HepG2 (cell line): ENCODE data around the gene MIF. TPM values are rescaled to one million over a fixed set of nuclear protein-coding genes. Genes with fewer than 3 reads are reported as not detected.

ENCODE experiments used
- ATF6 ChIP-seq: sonication (generic); formaldehyde crosslinking; conservative IDR thresholded peaks from 2 replicates; pipeline ENCODE4 v1.4.0; 2020; ENCODE audit warnings: missing genetic modification reagents
- GRHL1 ChIP-seq: sonication (generic); formaldehyde crosslinking; conservative IDR thresholded peaks from 2 replicates; pipeline ENCODE4 v1.8.0; 2022; ENCODE audit warnings: missing genetic modification reagents
- HIC2 ChIP-seq: sonication (generic); formaldehyde crosslinking; IDR thresholded peaks from 2 replicates; pipeline ENCODE4 v1.9.0; 2022; ENCODE audit warnings: low read depth, missing genetic modification reagents
- HNRNPUL1 ChIP-seq: fragments of 200-400 bp; formaldehyde crosslinking; IDR thresholded peaks from 2 replicates; pipeline ENCODE4 v1.6.1; 2017; ENCODE audit warnings: low read depth, mild to moderate bottlenecking, low read length, moderate library complexity
- JUN ChIP-seq: sonication (generic); formaldehyde crosslinking; IDR thresholded peaks from 2 replicates; pipeline ENCODE4 v1.4.0; 2020; ENCODE audit warnings: mild to moderate bottlenecking, missing genetic modification reagents
- MNT ChIP-seq: fragments of 450-650 bp; IDR thresholded peaks from 2 replicates; pipeline ENCODE4 v1.6.1; 2016
- NAIF1 ChIP-seq: sonication (generic); formaldehyde crosslinking; IDR thresholded peaks from 2 replicates; pipeline ENCODE4 v1.5.0; 2020; ENCODE audit warnings: mild to moderate bottlenecking, missing genetic modification reagents, borderline replicate concordance
- PCBP1 ChIP-seq: fragments of 200-400 bp; formaldehyde crosslinking; IDR thresholded peaks from 2 replicates; pipeline ENCODE4 v1.6.1; 2017; ENCODE audit warnings: mild to moderate bottlenecking, low read depth, low read length, borderline replicate concordance
- PHF8 ChIP-seq: sonication (generic); formaldehyde crosslinking; IDR thresholded peaks from 2 replicates; pipeline ENCODE4 v1.5.0; 2020; ENCODE audit warnings: missing genetic modification reagents
- POLR2AphosphoS5 ChIP-seq: IDR thresholded peaks from 2 replicates; pipeline ENCODE4 v1.6.1; 2012; ENCODE audit warnings: low read depth, low read length
- SIN3A ChIP-seq: IDR thresholded peaks from 2 replicates; pipeline ENCODE4 v1.6.1; 2011; ENCODE audit warnings: low read depth, mild to moderate bottlenecking, control low read depth, low read length, borderline replicate concordance
- USF2 ChIP-seq, 2 experiments: sonication (generic) in 1 of 2; formaldehyde crosslinking in 1 of 2; IDR thresholded peaks; 2 replicates each; pipeline versions ENCODE4 v1.5.1 to v1.6.1; 2011 to 2020; ENCODE audit warnings: borderline replicate concordance in 1 of 2, low read depth in 1 of 2, low read length in 1 of 2, mild to moderate bottlenecking in 1 of 2, missing genetic modification reagents in 1 of 2, moderate library complexity in 1 of 2
- ZEB1 ChIP-seq: IDR thresholded peaks from 2 replicates; pipeline ENCODE4 v1.6.1; 2012; ENCODE audit warnings: mild to moderate bottlenecking, low read depth, inconsistent platforms; ENCODE audit not compliant: insufficient replicate concordance
- ZNF275 ChIP-seq: sonication (generic); formaldehyde crosslinking; IDR thresholded peaks from 2 replicates; pipeline ENCODE4 v1.8.0; 2022; ENCODE audit warnings: missing genetic modification reagents, mild to moderate bottlenecking, inconsistent platforms, borderline replicate concordance
- ZNF34 ChIP-seq: sonication (generic); formaldehyde crosslinking; IDR thresholded peaks from 2 replicates; pipeline ENCODE4 v1.4.0; 2020; ENCODE audit warnings: mild to moderate bottlenecking, missing genetic modification reagents, borderline replicate concordance
- polyA plus RNA-seq, 8 experiments: library from polyadenylated mRNA; depleted of rRNA in 3 of 8; stranded (reverse) in 7 of 8; unstranded in 1 of 8; fragments of >200 nt; fragmentation: Illumina TruSeq in 4 of 8; extraction: Trizol in 4 of 8; gene quantifications; 2 replicates each; pipeline versions ENCODE4 v1.2.1 to v1.2.3, GENCODE V29; 2011 to 2016; ENCODE audit warnings: low read depth in 4 of 8, missing spikeins in 1 of 8, mixed read lengths in 1 of 8; ENCODE audit not compliant: insufficient read depth in 1 of 8
- total RNA-seq, 5 experiments: library from RNA; depleted of rRNA; stranded (reverse); fragments of >200 nt; fragmentation: Illumina TruSeq; extraction: Trizol; gene quantifications; 2 replicates each; pipeline ENCODE4 v1.2.3, GENCODE V29; 2016; ENCODE audit warnings: low read depth in 1 of 5

MIF gene
- total and polyA plus RNA-seq, 2 of the 13 experiments (the other 11 are each of a cell fraction or from before 2014, with no cell fraction given): 634 to 675 TPM

- peak; percentile 78; the same call in 1 of the 2 replicates for TF ChIP-seq HIC2 (CRISPR knock-in tag)
- peak; percentile 69; the same call in 1 of the 2 replicates for TF ChIP-seq NAIF1
- no peak for TF ChIP-seq MNT
- TF ChIP-seq ZEB1: no peak
- no peak for TF ChIP-seq USF2 (IDR thresholded peaks at IDR 0.05; ENCODE audit: low read depth, low read length)
- TF ChIP-seq USF2 (CRISPR knock-in tag; IDR thresholded peaks at IDR 0.05; ENCODE audit: borderline replicate concordance): no peak
- no peak for TF ChIP-seq ZNF275 (CRISPR knock-in tag)
- TF ChIP-seq HNRNPUL1: no peak
- TF ChIP-seq ATF6 (CRISPR knock-in tag): 0 out of 2 replicates have a peak, but pooled peaks have one; percentile 48
- TF ChIP-seq PCBP1: 0 out of 2 replicates have a peak, but pooled peaks have one; percentile 67
- TF ChIP-seq ZNF34: no peak
- peak; percentile 70 for TF ChIP-seq PHF8 (CRISPR knock-in tag)
- TF ChIP-seq JUN: no peak
- TF ChIP-seq GRHL1 (CRISPR knock-in tag): no peak
- TF ChIP-seq POLR2AphosphoS5: no peak
- TF ChIP-seq SIN3A: peak; percentile 60; the same call in 1 of the 2 replicates
These were observed 44.9 kb upstream of the MIF start (continued) for GRCh38 chr22:23849009-23850006.
